ENCODE measurements around the gene RIIAD1. TPM values are rescaled to one million over a fixed set of nuclear protein-coding genes. Genes with fewer than 3 reads are reported as not detected.

Gene RIIAD1
- polyA plus RNA-seq, 1 donor (not counting 4 experiments of a cell fraction or from before 2014, with no cell fraction given) = not detected

DNA sequence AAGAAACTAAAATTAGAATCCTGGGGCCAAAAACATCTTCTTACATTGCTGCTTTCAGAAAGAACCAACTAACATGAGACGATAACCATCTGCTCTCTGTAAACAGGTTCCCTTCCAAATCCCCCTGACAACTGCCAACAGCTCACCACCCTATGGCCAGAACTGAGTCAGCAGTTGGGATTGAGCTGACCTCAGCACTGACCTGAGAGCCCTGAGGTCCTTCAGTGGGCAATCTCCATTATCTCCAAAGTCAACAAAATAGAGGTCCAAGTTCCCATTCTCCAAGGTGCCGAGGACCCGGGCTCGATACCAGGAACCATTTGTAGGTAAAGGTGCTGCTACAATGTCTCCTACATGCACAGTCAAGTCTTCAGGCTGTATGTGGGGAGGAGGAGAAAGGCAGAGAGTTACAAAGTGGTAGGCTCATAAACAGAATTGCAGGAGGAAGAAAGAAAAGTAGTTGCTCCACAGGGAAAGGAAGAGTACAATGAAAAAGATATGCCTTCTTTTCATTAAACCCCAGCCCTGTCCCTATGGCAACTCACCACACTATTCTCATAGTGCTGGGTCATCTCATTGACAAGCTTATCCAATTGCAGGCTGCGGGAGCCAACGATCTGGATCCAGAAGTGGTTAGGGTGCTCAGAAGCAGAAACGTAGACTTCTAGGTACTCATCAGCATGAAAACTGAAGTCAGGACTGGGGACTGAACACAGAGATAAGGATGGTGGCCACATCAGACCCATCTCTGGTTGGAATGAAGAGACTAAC, 54.8 kb downstream of the RIIAD1 start:
- no peak overlapping the region for H3K4me2 ChIP-seq (ENCODE audit: control insufficient read depth, extremely low read depth, insufficient read depth, low read depth, low read length)
- no peak overlapping the region for H2AFZ ChIP-seq (ENCODE audit: control insufficient read depth, low read length)
- TF ChIP-seq CTCF (optimal IDR thresholded peaks at IDR 0.05 in 1 of 3, IDR thresholded peaks at IDR 0.05 in 1 of 3, conservative IDR thresholded peaks at IDR 0.05 in 1 of 3; ENCODE audit: extremely low read depth in 1 of 3, insufficient read depth in 2 of 3, low read length in 3 of 3) = no peak
- no peak for TF ChIP-seq EZH2 (IDR thresholded peaks at IDR 0.05; ENCODE audit: low read length)
- no peak overlapping the region for H3K4me3 ChIP-seq (ENCODE audit: control insufficient read depth in 2 of 3, extremely low read depth in 1 of 3, insufficient read depth in 2 of 3, low read depth in 1 of 3, low read length in 3 of 3)
- H3K9me1 ChIP-seq (ENCODE audit: control insufficient read depth, extremely low read depth, insufficient read depth, low read length) = no peaks in the 10 kb centered on the region
- no peaks in the 10 kb centered on the region for H3K79me2 ChIP-seq (ENCODE audit: control insufficient read depth, insufficient read depth, low read length)
- H3K27me3 ChIP-seq (ENCODE audit: control insufficient read depth, extremely low read depth, insufficient read depth, low read length) = no peaks in the 10 kb centered on the region
- H3K4me1 ChIP-seq (ENCODE audit: control insufficient read depth, extremely low read depth, insufficient read depth, low read length) = peaks cover 16% of the 10 kb centered on the region
- H3K36me3 ChIP-seq (ENCODE audit: control insufficient read depth in 2 of 2, extremely low read depth in 1 of 2, insufficient read depth in 2 of 2, low read length in 2 of 2) = peaks cover 2 to 7% of the 10 kb centered on the region in 2 experiments
- FAIRE-seq (no peak), DNase-seq (ENCODE audit: low read depth, low spot score) (no peak)
- H3K9me3 ChIP-seq (ENCODE audit: control insufficient read depth, low read depth, low read length) = no peaks in the 10 kb centered on the region
- H4K20me1 ChIP-seq (ENCODE audit: control insufficient read depth, extremely low read depth, insufficient read depth, low read length) = no peaks in the 10 kb centered on the region
- no peak overlapping the region for H3K27ac ChIP-seq (ENCODE audit: control insufficient read depth, insufficient read depth, low read length)
- H3K9ac ChIP-seq (ENCODE audit: control insufficient read depth, extremely low read depth, insufficient read depth, low read length) = no peak overlapping the region
- dilution Hi-C loops (cut with MboI; ENCODE audit: extremely low pct_ligation_motif_present, low sequenced_read_pairs) = no loop called here

DNA sequence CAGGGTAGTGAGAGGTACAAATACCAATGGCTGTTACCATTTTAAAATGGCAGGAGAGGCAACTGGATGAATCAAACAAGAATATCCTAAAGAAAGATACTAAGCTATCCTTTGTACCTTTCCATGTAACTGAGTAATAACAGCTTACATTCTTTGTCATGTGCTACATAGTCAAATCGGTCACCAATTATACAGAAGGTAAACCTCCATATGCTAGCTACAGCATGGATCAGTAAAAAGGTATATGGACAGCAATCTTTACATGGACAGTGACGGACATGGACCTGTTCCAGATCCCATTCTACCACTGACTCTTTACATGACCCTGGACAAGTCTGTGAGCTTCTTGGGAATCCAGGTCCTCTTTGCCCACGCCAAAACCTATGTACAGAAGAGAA, 55.3 kb downstream of the RIIAD1 start:
- dilution Hi-C loops (cut with MboI; ENCODE audit: extremely low pct_ligation_motif_present, low sequenced_read_pairs) = no loop called here
- DNase-seq (ENCODE audit: low read depth, low spot score) (no peak), FAIRE-seq (no peak)
- H3K27me3 ChIP-seq (ENCODE audit: control insufficient read depth, extremely low read depth, insufficient read depth, low read length) = no peaks in the 10 kb centered on the region
- no peak overlapping the region for H3K4me2 ChIP-seq (ENCODE audit: control insufficient read depth, extremely low read depth, insufficient read depth, low read depth, low read length)
- no peak overlapping the region for H2AFZ ChIP-seq (ENCODE audit: control insufficient read depth, low read length)
- H3K4me1 ChIP-seq (ENCODE audit: control insufficient read depth, extremely low read depth, insufficient read depth, low read length) = peaks cover 16% of the 10 kb centered on the region
- H3K9ac ChIP-seq (ENCODE audit: control insufficient read depth, extremely low read depth, insufficient read depth, low read length) = no peak overlapping the region
- no peaks in the 10 kb centered on the region for H4K20me1 ChIP-seq (ENCODE audit: control insufficient read depth, extremely low read depth, insufficient read depth, low read length)
- H3K27ac ChIP-seq (ENCODE audit: control insufficient read depth, insufficient read depth, low read length) = no peak overlapping the region
- peaks cover 2 to 7% of the 10 kb centered on the region in 2 experiments for H3K36me3 ChIP-seq (ENCODE audit: control insufficient read depth in 2 of 2, extremely low read depth in 1 of 2, insufficient read depth in 2 of 2, low read length in 2 of 2)
- H3K9me1 ChIP-seq (ENCODE audit: control insufficient read depth, extremely low read depth, insufficient read depth, low read length) = no peaks in the 10 kb centered on the region
- H3K79me2 ChIP-seq (ENCODE audit: control insufficient read depth, insufficient read depth, low read length) = no peaks in the 10 kb centered on the region
- no peak for TF ChIP-seq CTCF (optimal IDR thresholded peaks at IDR 0.05 in 1 of 3, IDR thresholded peaks at IDR 0.05 in 1 of 3, conservative IDR thresholded peaks at IDR 0.05 in 1 of 3; ENCODE audit: extremely low read depth in 1 of 3, insufficient read depth in 2 of 3, low read length in 3 of 3)
- TF ChIP-seq EZH2 (IDR thresholded peaks at IDR 0.05; ENCODE audit: low read length) = no peak
- no peak overlapping the region for H3K4me3 ChIP-seq (ENCODE audit: control insufficient read depth in 2 of 3, extremely low read depth in 1 of 3, insufficient read depth in 2 of 3, low read depth in 1 of 3, low read length in 3 of 3)
- no peaks in the 10 kb centered on the region for H3K9me3 ChIP-seq (ENCODE audit: control insufficient read depth, low read depth, low read length)

Measured in keratinocyte (primary cell).